Transverse colon (tissue), 4 donors: ENCODE results near the gene BMAL1. TPM values are rescaled to one million over a fixed set of nuclear protein-coding genes. Genes with fewer than 3 reads are reported as not detected.

Experiments
- DNase-seq: peaks from one replicate; pipeline ENCODE4 v3.0.0-alpha.2; 2019
- H3K27ac ChIP-seq, 4 donors: fragments of 200-600 bp; sonication (generic); 2 replicates each; pipeline ENCODE4 v1.5.1; 2016 to 2018; ENCODE audit warnings: inconsistent platforms in 4 of 4
- H3K27me3 ChIP-seq: fragments of 200-600 bp; sonication (generic); 2 replicates; pipeline ENCODE4 v1.5.1; 2017; ENCODE audit warnings: inconsistent platforms
- H3K36me3 ChIP-seq, 4 donors: fragments of 200-600 bp; sonication (generic); 2 replicates each; pipeline ENCODE4 v1.5.1; 2017 to 2019; ENCODE audit warnings: inconsistent platforms in 4 of 4
- H3K4me1 ChIP-seq, 4 donors: fragments of 200-600 bp; sonication (generic); 2 replicates each; pipeline ENCODE4 v1.5.1; 2017 to 2020; ENCODE audit warnings: inconsistent platforms in 4 of 4
- H3K4me3 ChIP-seq, 4 donors: fragments of 200-600 bp; sonication (generic); 1 replicate in 1 of 4; 2 replicates in 3 of 4; pipeline versions ENCODE4 v1.5.1 to v1.6.1; 2017 to 2019; ENCODE audit warnings: inconsistent platforms in 4 of 4
- H3K9me3 ChIP-seq, 2 donors: fragments of 200-600 bp; sonication (generic); 2 replicates each; pipeline ENCODE4 v1.5.1; 2017 to 2019; ENCODE audit warnings: inconsistent platforms in 2 of 2
- CTCF ChIP-seq, 5 experiments: fragments of 200-600 bp in 3 of 5; fragments of 450-650 bp in 2 of 5; sonication (generic) in 3 of 5; IDR thresholded peaks; 1 replicate in 2 of 5; 2 replicates in 3 of 5; pipeline ENCODE4 v1.5.1; 2016 to 2017; ENCODE audit warnings: antibody characterized with exemption in 5 of 5, inconsistent platforms in 3 of 5, mild to moderate bottlenecking in 2 of 5, moderate library complexity in 1 of 5
- EP300 ChIP-seq: sonication (generic); formaldehyde crosslinking; IDR thresholded peaks from one replicate; pipeline ENCODE4 v1.6.1; 2017; ENCODE audit warnings: antibody characterized with exemption, low read depth
- POLR2A ChIP-seq: fragments of 450-650 bp; IDR thresholded peaks from one replicate; pipeline ENCODE4 v1.6.1; 2016; ENCODE audit warnings: antibody characterized with exemption, mild to moderate bottlenecking, moderate library complexity
- POLR2AphosphoS5 ChIP-seq, 3 donors: sonication (generic); formaldehyde crosslinking; IDR thresholded peaks; one replicate each; pipeline ENCODE4 v1.6.1; 2016; ENCODE audit warnings: antibody characterized with exemption in 3 of 3
- WGBS, 2 donors: methylation state at CpG; one replicate each; pipeline ENCODE4 v1.1.5; 2018; ENCODE audit warnings: low coverage in 1 of 2; 5-methylcytosine and 5-hydroxymethylcytosine counted together
- in situ Hi-C, 4 donors: fragments of 200-750 bp; cut with MboI; loops; one replicate each; pipeline versions ENCODE4 v1.15.0 to v1.15.1; 2017; ENCODE audit warnings: low sequenced_read_pairs in 3 of 4, low pct_ligation_motif_present in 1 of 4, low pct_unique_long_range_greater_than_20kb in 1 of 4
- intact Hi-C: fragments of 100-400 bp; cut with DNase I; formaldehyde crosslinking; loops from one replicate; pipeline ENCODE4 v1.15.1; 2023; ENCODE audit warnings: low total_unique reads
- total RNA-seq, 4 donors: library from RNA; depleted of rRNA; stranded (reverse); fragments of >200 nt; gene quantifications; one replicate each; pipeline ENCODE4 v1.1.0, GENCODE V29; 2016

The BMAL1 gene
- total RNA-seq, 4 donors from 2014 or later, result 20.7 to 48.6 (median 30.8) TPM

GRCh38 chr11:13348305-13348704, 70.7 kb downstream of the BMAL1 start:
- Histone ChIP-seq H3K4me3 (no peak overlapping the region), H3K27ac (no peak overlapping the region), H3K27me3 (no peaks in the 10 kb centered on the region), H3K36me3 (no peaks in the 10 kb centered on the region), H3K9me3 (no peaks in the 10 kb centered on the region), H3K4me1 (peaks cover 0 to 7% (median 0%) of the 10 kb centered on the region in 4 donors)
- in situ Hi-C loops (loop anchor here (10.0 to 25.0 kb wide), 5 partner anchors 111 to 386 kb away; no protein-coding TSS in a partner anchor), intact Hi-C loops (no loop called here)
- WGBS, 2 donors, result 66 to 69% methylated on average over 2 to 3 of the region's 3 CpGs
- no peak for TF ChIP-seq CTCF (IDR thresholded peaks at IDR 0.05)
- TF ChIP-seq POLR2AphosphoS5 (IDR thresholded peaks at IDR 0.05), result no peak
- TF ChIP-seq EP300, result no peak
- TF ChIP-seq POLR2A, result no peak
- DNase-seq, result no peak

GRCh38 chr11:13349046-13349445, 71.5 kb downstream of the BMAL1 start:
- in situ Hi-C loops (loop anchor here (10.0 to 25.0 kb wide), 5 partner anchors 112 to 387 kb away; no protein-coding TSS in a partner anchor), intact Hi-C loops (no loop called here)
- 80 to 92% methylated on average over 2 to 6 of the region's 6 CpGs for WGBS, 2 donors
- H3K27me3 ChIP-seq, result no peaks in the 10 kb centered on the region
- no peak for TF ChIP-seq POLR2A
- no peak for TF ChIP-seq CTCF (IDR thresholded peaks at IDR 0.05)
- no peak for TF ChIP-seq POLR2AphosphoS5 (IDR thresholded peaks at IDR 0.05)
- no peak for TF ChIP-seq EP300
- H3K4me1 ChIP-seq, result peaks cover 0 to 7% (median 0%) of the 10 kb centered on the region in 4 donors
- no peak overlapping the region for H3K27ac ChIP-seq
- H3K9me3 ChIP-seq, result no peaks in the 10 kb centered on the region
- H3K4me3 ChIP-seq, result no peak overlapping the region
- DNase-seq, result no peak
- no peaks in the 10 kb centered on the region for H3K36me3 ChIP-seq

- WGBS, 2 donors, result 84 to 89% methylated on average over 6 of the region's 6 CpGs
- Histone ChIP-seq H3K27ac (no peak overlapping the region), H3K9me3 (no peaks in the 10 kb centered on the region), H3K4me3 (no peak overlapping the region), H3K4me1 (peaks cover 0 to 7% (median 0%) of the 10 kb centered on the region in 4 donors), H3K36me3 (no peaks in the 10 kb centered on the region), H3K27me3 (no peaks in the 10 kb centered on the region)
- no peak for DNase-seq
- TF ChIP-seq POLR2AphosphoS5 (IDR thresholded peaks at IDR 0.05) (no peak), EP300 (no peak)
- in situ Hi-C loops (loop anchor here (10.0 to 25.0 kb wide), 5 partner anchors 112 to 387 kb away; no protein-coding TSS in a partner anchor), intact Hi-C loops (no loop called here)
Measured at GRCh38 chr11:13349581-13349980, 72.0 kb downstream of the BMAL1 start.

- WGBS, 2 donors, result 87 to 100% methylated on average over 2 to 6 of the region's 6 CpGs
Measured at GRCh38 chr11:13352711-13353110, 75.1 kb downstream of the BMAL1 start.

More at GRCh38 chr11:13352711-13353110, 75.1 kb downstream of the BMAL1 start:
- Histone ChIP-seq H3K9me3 (no peaks in the 10 kb centered on the region), H3K27me3 (no peaks in the 10 kb centered on the region), H3K36me3 (peaks cover 0 to 10% (median 4%) of the 10 kb centered on the region in 4 donors), H3K4me3 (no peak overlapping the region), H3K27ac (no peak overlapping the region), H3K4me1 (peaks cover 0 to 5% (median 0%) of the 10 kb centered on the region in 4 donors)
- DNase-seq, result no peak
- intact Hi-C loops (no loop called here), in situ Hi-C loops (no loop called here)
- TF ChIP-seq POLR2AphosphoS5 (IDR thresholded peaks at IDR 0.05) (no peak), POLR2A (no peak), CTCF (IDR thresholded peaks at IDR 0.05) (no peak), EP300 (no peak)
